ENCODE results near the gene SH3PXD2A.
A peak's percentile ranks its signal among the peaks of the same experiment; 100 is the strongest.

Gene SH3PXD2A

DNA sequence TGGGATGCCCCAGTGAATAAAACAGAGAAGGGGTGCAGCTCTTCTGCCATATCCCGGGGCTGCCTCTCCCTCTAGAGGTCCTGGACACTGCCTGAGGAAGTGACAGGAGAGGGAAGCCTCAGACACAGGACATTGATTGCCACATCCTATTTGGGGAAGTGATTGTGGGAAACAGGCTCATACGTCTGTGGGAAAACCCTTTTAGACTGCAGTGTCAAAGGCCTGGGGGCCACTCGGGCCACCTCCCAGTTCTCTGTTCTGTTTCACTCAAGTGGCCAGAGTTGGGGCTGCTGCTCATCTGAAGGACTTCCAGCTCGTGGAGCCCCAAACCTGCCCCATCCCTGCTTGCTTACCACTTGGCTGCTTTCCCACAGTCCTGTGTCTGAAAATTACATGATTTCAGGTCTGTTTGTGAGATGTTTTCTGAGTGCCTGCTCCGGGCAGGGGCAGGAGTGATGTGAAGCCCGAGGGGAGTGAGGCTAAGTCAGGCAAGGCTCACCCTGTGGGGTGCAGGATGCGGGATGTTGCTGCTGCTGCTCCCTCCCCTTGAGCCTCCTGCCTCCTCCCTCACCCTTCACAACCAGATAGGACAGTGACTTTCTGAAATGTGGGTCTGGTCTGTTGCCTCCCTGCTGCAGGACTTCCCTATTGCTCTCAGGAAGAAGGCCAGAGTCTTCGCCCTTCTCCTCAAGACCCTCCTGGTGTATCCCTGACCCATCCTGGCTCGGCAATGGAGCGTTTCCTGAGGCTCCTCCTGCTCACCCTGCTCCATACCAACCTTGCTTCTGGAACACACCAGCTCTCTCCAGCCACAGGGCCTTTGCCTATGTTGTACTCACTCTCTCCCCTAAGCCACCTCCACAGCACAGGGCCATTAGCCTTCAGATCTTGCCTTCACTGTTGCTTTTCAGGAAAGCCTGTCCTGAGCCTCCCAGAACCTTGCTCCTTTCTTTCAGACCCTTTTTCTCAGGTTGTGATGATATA, 303.5 kb downstream of the SH3PXD2A start:
- H3K27me3 ChIP-seq (ENCODE audit: insufficient read depth, low read length), result no peaks in the 10 kb centered on the region
- no peak overlapping the region for H2BK120ac ChIP-seq (ENCODE audit: insufficient read depth, low read length, poor library complexity)
- H2BK5ac ChIP-seq (ENCODE audit: low read depth, low read length, poor library complexity), result no peak overlapping the region
- H3K18ac ChIP-seq (ENCODE audit: low read length), result no peak overlapping the region
- peak overlapping the region; percentile 45 for H3K4me3 ChIP-seq (ENCODE audit: low read depth, low read length)
- H3K4me1 ChIP-seq (ENCODE audit: control insufficient read depth in 1 of 2, insufficient read depth in 2 of 2, low read length in 2 of 2), result peaks cover 3% of the 10 kb centered on the region in 2 experiments
- no peak overlapping the region for H3K14ac ChIP-seq (ENCODE audit: low read length)
- H3K36me3 ChIP-seq (ENCODE audit: control insufficient read depth in 1 of 2, insufficient read depth in 2 of 2, low read length in 2 of 2), result no peaks in the 10 kb centered on the region
- no peak overlapping the region for H3K9ac ChIP-seq (ENCODE audit: low read length)
- H3K4ac ChIP-seq (ENCODE audit: low read depth, low read length), result no peak overlapping the region
- H2BK12ac ChIP-seq (ENCODE audit: low read length), result no peak overlapping the region
- no peak overlapping the region for H2AFZ ChIP-seq (ENCODE audit: insufficient read depth, low read length, poor library complexity)
- H3K9me3 ChIP-seq (ENCODE audit: insufficient read depth, low read depth, low read length), result peaks cover 4% of the 10 kb centered on the region
- H2AK5ac ChIP-seq (ENCODE audit: low read length), result no peak overlapping the region
- no peak overlapping the region for H3K4me2 ChIP-seq (ENCODE audit: low read length)
- H3K23ac ChIP-seq (ENCODE audit: low read length), result no peak overlapping the region
- DNase-seq, result peak; percentile 37
- H3K79me2 ChIP-seq (ENCODE audit: control insufficient read depth, insufficient read depth, low read length, poor library complexity), result no peaks in the 10 kb centered on the region
- H4K8ac ChIP-seq (ENCODE audit: low read depth, low read length), result no peak overlapping the region
- no peak overlapping the region for H3K27ac ChIP-seq (ENCODE audit: low read depth, low read length)
- no CpG with 5 or more reads among the region's 10 CpGs for WGBS (ENCODE audit: extremely low coverage, insufficient coverage, insufficient read length)
- no peak overlapping the region for H4K91ac ChIP-seq (ENCODE audit: low read depth, low read length)
- peaks cover 2% of the 10 kb centered on the region for H3K79me1 ChIP-seq (ENCODE audit: low read length)
- no peak overlapping the region for H4K12ac ChIP-seq (ENCODE audit: low read depth, low read length)

DNA sequence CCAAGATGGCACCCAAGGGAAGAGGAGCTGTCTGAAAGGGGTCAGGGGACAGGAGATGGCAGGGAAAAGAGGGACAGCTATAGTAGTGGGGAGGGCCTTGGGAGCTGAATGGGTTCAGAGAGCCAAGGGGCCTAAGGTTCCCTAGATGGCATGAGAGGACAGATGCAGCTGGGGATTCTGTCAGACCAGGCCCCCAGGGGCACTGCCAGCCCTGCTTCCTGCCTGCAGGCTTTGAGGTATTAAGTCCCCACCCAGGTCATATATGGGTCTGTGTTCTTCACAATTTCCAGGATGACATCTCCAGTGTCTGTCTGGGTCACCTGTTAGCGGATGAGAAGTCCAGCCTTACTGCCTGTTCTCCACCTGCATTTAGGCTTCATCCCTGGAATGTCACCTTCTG, 305.1 kb downstream of the SH3PXD2A start:
- H3K36me3 ChIP-seq (ENCODE audit: control insufficient read depth in 1 of 2, insufficient read depth in 2 of 2, low read length in 2 of 2), result no peaks in the 10 kb centered on the region
- no peak overlapping the region for H3K14ac ChIP-seq (ENCODE audit: low read length)
- WGBS (ENCODE audit: extremely low coverage, insufficient coverage, insufficient read length), result no CpG with 5 or more reads among the region's 1 CpG
- no peak overlapping the region for H4K91ac ChIP-seq (ENCODE audit: low read depth, low read length)
- no peak overlapping the region for H2BK5ac ChIP-seq (ENCODE audit: low read depth, low read length, poor library complexity)
- H3K4me3 ChIP-seq (ENCODE audit: low read depth, low read length), result no peak overlapping the region
- no peaks in the 10 kb centered on the region for H3K27me3 ChIP-seq (ENCODE audit: insufficient read depth, low read length)
- H3K9me3 ChIP-seq (ENCODE audit: insufficient read depth, low read depth, low read length), result peaks cover 4% of the 10 kb centered on the region
- no peak overlapping the region for H3K9ac ChIP-seq (ENCODE audit: low read length)
- no peaks in the 10 kb centered on the region for H3K79me1 ChIP-seq (ENCODE audit: low read length)
- H3K4ac ChIP-seq (ENCODE audit: low read depth, low read length), result no peak overlapping the region
- H2BK120ac ChIP-seq (ENCODE audit: insufficient read depth, low read length, poor library complexity), result no peak overlapping the region
- H4K12ac ChIP-seq (ENCODE audit: low read depth, low read length), result no peak overlapping the region
- no peak overlapping the region for H3K23ac ChIP-seq (ENCODE audit: low read length)
- H3K18ac ChIP-seq (ENCODE audit: low read length), result no peak overlapping the region
- H2AK5ac ChIP-seq (ENCODE audit: low read length), result no peak overlapping the region
- peaks cover 0 to 3% of the 10 kb centered on the region in 2 experiments for H3K4me1 ChIP-seq (ENCODE audit: control insufficient read depth in 1 of 2, insufficient read depth in 2 of 2, low read length in 2 of 2)
- no peak for DNase-seq
- H2BK12ac ChIP-seq (ENCODE audit: low read length), result no peak overlapping the region
- H4K8ac ChIP-seq (ENCODE audit: low read depth, low read length), result no peak overlapping the region
- no peak overlapping the region for H2AFZ ChIP-seq (ENCODE audit: insufficient read depth, low read length, poor library complexity)
- H3K27ac ChIP-seq (ENCODE audit: low read depth, low read length), result no peak overlapping the region
- H3K79me2 ChIP-seq (ENCODE audit: control insufficient read depth, insufficient read depth, low read length, poor library complexity), result no peaks in the 10 kb centered on the region
- H3K4me2 ChIP-seq (ENCODE audit: low read length), result no peak overlapping the region

DNA sequence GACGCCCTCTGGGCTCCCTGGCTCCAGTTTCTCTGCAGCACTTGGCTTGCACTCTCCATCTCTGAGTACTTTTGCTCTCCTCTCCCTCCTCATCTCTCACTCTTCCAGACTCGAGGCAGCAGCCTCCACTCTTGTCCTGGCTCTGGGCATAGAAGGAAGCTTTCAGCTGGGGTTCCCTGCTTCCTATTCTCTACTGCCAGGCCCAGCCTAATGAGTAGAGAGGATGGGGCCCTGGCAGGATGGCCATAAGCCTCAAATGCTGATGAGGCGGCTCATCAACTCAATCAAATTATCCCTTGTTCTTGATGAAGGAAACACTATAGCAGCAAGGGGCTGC, 306.1 kb downstream of the SH3PXD2A start:
- no CpG with 5 or more reads among the region's 3 CpGs for WGBS (ENCODE audit: extremely low coverage, insufficient coverage, insufficient read length)

DNA sequence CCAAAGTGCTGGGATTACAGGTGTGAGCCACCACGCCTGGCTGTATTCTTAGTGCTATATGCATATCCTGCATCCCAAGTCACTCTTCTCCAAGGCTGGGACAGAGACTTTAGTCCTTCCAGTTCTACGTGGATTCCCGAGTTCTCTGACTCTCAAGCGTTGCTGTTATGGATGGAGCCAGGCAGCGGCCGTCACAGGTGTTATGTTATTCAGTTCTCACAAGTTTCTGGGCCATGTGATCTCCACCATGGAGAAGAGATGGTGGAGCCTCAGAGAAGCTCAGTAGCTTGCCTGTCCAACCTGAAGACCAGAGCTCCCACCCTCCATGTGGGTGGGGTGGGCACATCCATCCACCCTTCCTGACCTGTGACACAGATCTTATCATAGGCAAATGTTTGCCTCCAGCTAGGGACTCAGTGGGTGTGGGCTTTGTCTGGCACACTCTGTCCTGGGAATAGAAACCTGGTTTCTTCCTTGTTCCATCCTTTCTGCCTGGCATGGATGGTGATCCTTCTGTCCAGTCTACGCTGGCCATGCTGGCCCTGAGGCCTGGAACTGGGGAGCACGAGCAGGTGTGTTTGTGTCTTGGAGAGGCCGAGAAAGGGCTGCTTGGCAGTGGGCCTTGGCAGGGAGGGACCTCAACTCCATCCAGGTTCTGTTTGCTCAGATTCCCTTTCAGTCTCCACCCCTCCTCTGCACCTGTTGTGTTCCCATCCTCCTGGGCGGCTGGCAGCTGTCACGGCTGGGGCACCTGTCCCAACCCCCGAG, 306.6 kb downstream of the SH3PXD2A start:
- H3K36me3 ChIP-seq (ENCODE audit: control insufficient read depth in 1 of 2, insufficient read depth in 2 of 2, low read length in 2 of 2), result no peaks in the 10 kb centered on the region
- H3K18ac ChIP-seq (ENCODE audit: low read length), result no peak overlapping the region
- no peak overlapping the region for H2BK12ac ChIP-seq (ENCODE audit: low read length)
- peaks cover 4% of the 10 kb centered on the region for H3K79me1 ChIP-seq (ENCODE audit: low read length)
- peaks cover 3 to 7% of the 10 kb centered on the region in 2 experiments for H3K4me1 ChIP-seq (ENCODE audit: control insufficient read depth in 1 of 2, insufficient read depth in 2 of 2, low read length in 2 of 2)
- H3K79me2 ChIP-seq (ENCODE audit: control insufficient read depth, insufficient read depth, low read length, poor library complexity), result no peaks in the 10 kb centered on the region
- no peak overlapping the region for H4K12ac ChIP-seq (ENCODE audit: low read depth, low read length)
- H3K4ac ChIP-seq (ENCODE audit: low read depth, low read length), result no peak overlapping the region
- no CpG with 5 or more reads among the region's 12 CpGs for WGBS (ENCODE audit: extremely low coverage, insufficient coverage, insufficient read length)
- H2BK5ac ChIP-seq (ENCODE audit: low read depth, low read length, poor library complexity), result no peak overlapping the region
- no peaks in the 10 kb centered on the region for H3K27me3 ChIP-seq (ENCODE audit: insufficient read depth, low read length)
- H3K14ac ChIP-seq (ENCODE audit: low read length), result no peak overlapping the region
- no peak for DNase-seq
- H3K4me2 ChIP-seq (ENCODE audit: low read length), result no peak overlapping the region
- no peak overlapping the region for H2AK5ac ChIP-seq (ENCODE audit: low read length)
- no peak overlapping the region for H3K4me3 ChIP-seq (ENCODE audit: low read depth, low read length)
- H2AFZ ChIP-seq (ENCODE audit: insufficient read depth, low read length, poor library complexity), result no peak overlapping the region
- H3K27ac ChIP-seq (ENCODE audit: low read depth, low read length), result no peak overlapping the region
- H3K9ac ChIP-seq (ENCODE audit: low read length), result no peak overlapping the region
- no peak overlapping the region for H4K8ac ChIP-seq (ENCODE audit: low read depth, low read length)
- H4K91ac ChIP-seq (ENCODE audit: low read depth, low read length), result no peak overlapping the region
- H2BK120ac ChIP-seq (ENCODE audit: insufficient read depth, low read length, poor library complexity), result no peak overlapping the region
- H3K9me3 ChIP-seq (ENCODE audit: insufficient read depth, low read depth, low read length), result peaks cover 2% of the 10 kb centered on the region
- peak overlapping the region; percentile 8 for H3K23ac ChIP-seq (ENCODE audit: low read length)

More for the DNA sequence above, 306.1 kb downstream of the SH3PXD2A start:
- Histone ChIP-seq H2BK120ac (ENCODE audit: insufficient read depth, low read length, poor library complexity) (no peak overlapping the region), H3K36me3 (ENCODE audit: control insufficient read depth in 1 of 2, insufficient read depth in 2 of 2, low read length in 2 of 2) (no peaks in the 10 kb centered on the region), H3K27ac (ENCODE audit: low read depth, low read length) (no peak overlapping the region), H3K79me1 (ENCODE audit: low read length) (no peaks in the 10 kb centered on the region), H3K4me3 (ENCODE audit: low read depth, low read length) (no peak overlapping the region), H4K12ac (ENCODE audit: low read depth, low read length) (no peak overlapping the region), H2BK12ac (ENCODE audit: low read length) (no peak overlapping the region), H3K23ac (ENCODE audit: low read length) (no peak overlapping the region), H4K8ac (ENCODE audit: low read depth, low read length) (no peak overlapping the region), H2AK5ac (ENCODE audit: low read length) (no peak overlapping the region), H3K79me2 (ENCODE audit: control insufficient read depth, insufficient read depth, low read length, poor library complexity) (no peaks in the 10 kb centered on the region), H3K4ac (ENCODE audit: low read depth, low read length) (no peak overlapping the region), H3K9me3 (ENCODE audit: insufficient read depth, low read depth, low read length) (peaks cover 2% of the 10 kb centered on the region), H3K14ac (ENCODE audit: low read length) (no peak overlapping the region), H4K91ac (ENCODE audit: low read depth, low read length) (no peak overlapping the region), H2BK5ac (ENCODE audit: low read depth, low read length, poor library complexity) (no peak overlapping the region), H2AFZ (ENCODE audit: insufficient read depth, low read length, poor library complexity) (no peak overlapping the region), H3K4me1 (ENCODE audit: control insufficient read depth in 1 of 2, insufficient read depth in 2 of 2, low read length in 2 of 2) (peaks cover 0 to 3% of the 10 kb centered on the region in 2 experiments), H3K9ac (ENCODE audit: low read length) (no peak overlapping the region), H3K18ac (ENCODE audit: low read length) (no peak overlapping the region), H3K27me3 (ENCODE audit: insufficient read depth, low read length) (no peaks in the 10 kb centered on the region), H3K4me2 (ENCODE audit: low read length) (no peak overlapping the region)
- DNase-seq, result no peak

All from trophoblast cell (in vitro differentiated cells and primary cell).